Naive thymus-derived CD8-positive, alpha-beta T cell (primary cell): ENCODE data around the gene GRHL3. TPM values are rescaled to one million over a fixed set of nuclear protein-coding genes. Genes with fewer than 3 reads are reported as not detected.

Source experiments
- polyA plus RNA-seq, 3 donors: library from polyadenylated mRNA; unstranded; fragments of 300-500 nt; fragmentation: Illumina TruSeq; gene quantifications; one replicate each; pipeline ENCODE4 v1.2.3, GENCODE V29; 2021
- total RNA-seq, 8 experiments: library from RNA in 2 of 8; stranded (reverse) in 2 of 8; gene quantifications; one replicate each; pipeline ENCODE4 v1.2.3 and lab custom pipeline; 2021 to 2026

GRHL3 gene
- total and polyA plus RNA-seq, 5 experiments from 2014 or later, result not detected

Other genes with a start within 250 kb of the GRHL3 start
- gene MYOM3, start 207.2 kb upstream of the GRHL3 start, total RNA-seq, result not detected
- not detected for gene MYOM3, start 207.2 kb upstream of the GRHL3 start, polyA plus RNA-seq
- gene IL22RA1, start 176.2 kb upstream of the GRHL3 start, total RNA-seq, result not detected
- not detected for gene IL22RA1, start 176.2 kb upstream of the GRHL3 start, polyA plus RNA-seq
- 1 to 10 TPM; 4.6 to 5.5 TPM for gene IFNLR1, start 132.1 kb upstream of the GRHL3 start, total RNA-seq
- gene IFNLR1, start 132.1 kb upstream of the GRHL3 start, polyA plus RNA-seq, result 1 to 10 TPM in 1 of 3 donors, under 1 TPM in 2; 0.77 to 2.2 (median 0.82) TPM
- gene STPG1, start 94.4 kb downstream of the GRHL3 start, total RNA-seq, result 1 to 10 TPM; 5.5 to 5.9 TPM
- gene STPG1, start 94.4 kb downstream of the GRHL3 start, polyA plus RNA-seq, result 1 to 10 TPM; 4.1 to 6.8 (median 6.1) TPM
- gene NIPAL3, start 96.4 kb downstream of the GRHL3 start, total RNA-seq, result 10 to 100 TPM; 58.3 to 59.3 TPM
- 10 to 100 TPM; 57.5 to 90.4 (median 89.5) TPM for gene NIPAL3, start 96.4 kb downstream of the GRHL3 start, polyA plus RNA-seq
- gene RCAN3, start 183.5 kb downstream of the GRHL3 start, total RNA-seq, result 100 to 1,000 TPM; 212 to 217 TPM
- 100 to 1,000 TPM; 103 to 152 (median 150) TPM for gene RCAN3, start 183.5 kb downstream of the GRHL3 start, polyA plus RNA-seq
- gene NCMAP, start 236.7 kb downstream of the GRHL3 start, total RNA-seq, result under 1 TPM in 1 of 2 experiments, not detected in 1; 0.21 TPM
- gene NCMAP, start 236.7 kb downstream of the GRHL3 start, polyA plus RNA-seq, result under 1 TPM in 2 of 3 donors, not detected in 1; 0.03 to 0.09 TPM